Measurements from ENCODE around the gene APC2.

DNA sequence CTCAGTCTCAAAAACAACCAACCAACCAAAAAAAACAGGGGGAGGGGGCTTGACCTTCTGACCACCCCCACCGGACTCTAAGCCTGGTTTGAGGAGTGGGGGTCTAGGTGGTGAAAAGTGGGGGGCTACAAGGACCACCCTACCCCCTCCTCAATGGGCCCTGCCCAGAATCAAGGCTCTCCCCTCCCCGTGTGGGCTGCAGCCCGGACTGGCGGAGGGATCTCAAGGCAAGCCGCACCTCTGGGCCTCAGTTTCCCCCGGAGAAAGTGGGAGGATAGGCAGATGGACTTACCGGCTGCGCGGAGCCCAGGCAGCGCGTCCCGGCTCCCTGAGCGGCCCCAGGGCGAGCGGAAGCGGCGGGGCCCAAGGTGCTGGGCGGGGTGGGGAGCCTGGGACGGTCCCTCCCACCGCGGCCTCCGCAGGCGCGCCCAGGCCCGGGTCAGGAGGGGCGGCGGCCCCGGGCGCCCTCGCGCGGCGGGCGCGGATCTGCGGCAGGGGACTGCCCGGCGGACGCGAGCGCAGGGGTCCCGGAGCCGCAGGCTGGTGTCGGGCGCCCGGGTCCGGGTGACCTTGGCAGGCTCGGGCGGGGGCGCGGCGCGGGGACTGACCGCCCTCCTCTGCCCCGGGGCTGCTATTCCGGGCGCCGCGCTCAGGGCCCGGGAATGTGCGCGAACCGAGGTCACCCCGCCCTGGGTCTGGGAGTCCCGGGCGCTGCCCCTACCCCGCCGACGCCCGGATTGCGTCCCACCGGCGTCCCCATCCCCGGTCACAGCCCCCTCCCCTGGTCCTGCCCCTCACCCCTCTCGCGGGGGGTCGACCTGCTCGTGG lies 63.0 kb downstream of the APC2 start, which contains the start of gene ADAMTSL5:
- TF ChIP-seq, protein P1, sequence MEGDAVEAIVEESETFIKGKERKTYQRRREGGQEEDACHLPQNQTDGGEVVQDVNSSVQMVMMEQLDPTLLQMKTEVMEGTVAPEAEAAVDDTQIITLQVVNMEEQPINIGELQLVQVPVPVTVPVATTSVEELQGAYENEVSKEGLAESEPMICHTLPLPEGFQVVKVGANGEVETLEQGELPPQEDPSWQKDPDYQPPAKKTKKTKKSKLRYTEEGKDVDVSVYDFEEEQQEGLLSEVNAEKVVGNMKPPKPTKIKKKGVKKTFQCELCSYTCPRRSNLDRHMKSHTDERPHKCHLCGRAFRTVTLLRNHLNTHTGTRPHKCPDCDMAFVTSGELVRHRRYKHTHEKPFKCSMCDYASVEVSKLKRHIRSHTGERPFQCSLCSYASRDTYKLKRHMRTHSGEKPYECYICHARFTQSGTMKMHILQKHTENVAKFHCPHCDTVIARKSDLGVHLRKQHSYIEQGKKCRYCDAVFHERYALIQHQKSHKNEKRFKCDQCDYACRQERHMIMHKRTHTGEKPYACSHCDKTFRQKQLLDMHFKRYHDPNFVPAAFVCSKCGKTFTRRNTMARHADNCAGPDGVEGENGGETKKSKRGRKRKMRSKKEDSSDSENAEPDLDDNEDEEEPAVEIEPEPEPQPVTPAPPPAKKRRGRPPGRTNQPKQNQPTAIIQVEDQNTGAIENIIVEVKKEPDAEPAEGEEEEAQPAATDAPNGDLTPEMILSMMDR (IDR thresholded peaks at IDR 0.05; ENCODE audit: low read depth, low read length): no peak
- no peak for TF ChIP-seq EZH2phosphoT487 (IDR thresholded peaks at IDR 0.05; ENCODE audit: low read depth)
